PC-3 (cell line): ENCODE data around the gene JAKMIP1.

Source experiments
- EZH2 ChIP-seq: fragments of 300-600 bp; sonication (generic); IDR thresholded peaks from one replicate; pipeline ENCODE4 v1.6.1; 2017; ENCODE audit warnings: antibody characterized with exemption, mild to moderate bottlenecking, low read length; ENCODE audit not compliant: unreplicated experiment
- TF ChIP-seq, protein P1 (sequence below): fragments of 300-600 bp; sonication (generic); conservative IDR thresholded peaks from 2 replicates; pipeline ENCODE4 v1.5.1; 2017; ENCODE audit warnings: antibody characterized with exemption, low read depth, mild to moderate bottlenecking, low read length

DNA sequence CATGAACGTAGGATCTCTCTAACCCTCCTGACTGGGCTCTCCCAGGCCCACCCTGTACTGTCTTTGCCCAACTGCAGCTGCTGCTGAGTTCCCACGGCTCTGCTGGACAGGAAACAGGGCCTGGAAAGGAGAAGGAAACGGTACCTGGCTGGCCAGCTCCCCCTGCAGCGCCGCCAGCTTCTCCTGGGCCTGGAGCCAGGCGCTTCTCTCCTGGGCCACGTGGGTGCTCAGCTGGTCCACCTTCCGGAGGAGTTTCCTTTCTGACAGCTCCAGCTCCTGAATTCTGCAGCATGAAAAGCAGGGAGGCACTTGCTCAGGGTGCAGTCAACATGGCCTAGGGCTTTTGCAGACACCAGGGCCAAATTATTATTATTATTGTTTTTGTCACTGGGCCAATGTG lies 188.7 kb downstream of the JAKMIP1 start:
- TF ChIP-seq, protein P1, sequence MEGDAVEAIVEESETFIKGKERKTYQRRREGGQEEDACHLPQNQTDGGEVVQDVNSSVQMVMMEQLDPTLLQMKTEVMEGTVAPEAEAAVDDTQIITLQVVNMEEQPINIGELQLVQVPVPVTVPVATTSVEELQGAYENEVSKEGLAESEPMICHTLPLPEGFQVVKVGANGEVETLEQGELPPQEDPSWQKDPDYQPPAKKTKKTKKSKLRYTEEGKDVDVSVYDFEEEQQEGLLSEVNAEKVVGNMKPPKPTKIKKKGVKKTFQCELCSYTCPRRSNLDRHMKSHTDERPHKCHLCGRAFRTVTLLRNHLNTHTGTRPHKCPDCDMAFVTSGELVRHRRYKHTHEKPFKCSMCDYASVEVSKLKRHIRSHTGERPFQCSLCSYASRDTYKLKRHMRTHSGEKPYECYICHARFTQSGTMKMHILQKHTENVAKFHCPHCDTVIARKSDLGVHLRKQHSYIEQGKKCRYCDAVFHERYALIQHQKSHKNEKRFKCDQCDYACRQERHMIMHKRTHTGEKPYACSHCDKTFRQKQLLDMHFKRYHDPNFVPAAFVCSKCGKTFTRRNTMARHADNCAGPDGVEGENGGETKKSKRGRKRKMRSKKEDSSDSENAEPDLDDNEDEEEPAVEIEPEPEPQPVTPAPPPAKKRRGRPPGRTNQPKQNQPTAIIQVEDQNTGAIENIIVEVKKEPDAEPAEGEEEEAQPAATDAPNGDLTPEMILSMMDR = no peak
- no peak for TF ChIP-seq EZH2
